SK-N-SH (cell line): Measurements from ENCODE around the gene ABRACL. TPM values are rescaled to one million over a fixed set of nuclear protein-coding genes. Genes with fewer than 3 reads are reported as not detected.

Experiments
- CTCF ChIA-PET: fragments of 300-600, 350-600 bp; formaldehyde crosslinking; extraction: SDS; loops from one replicate; lab custom pipeline; 2021; lab: Yijun Ruan, JAX
- POLR2A ChIA-PET: fragments of 350-600 bp; sonication (Branson Sonifier 250); formaldehyde crosslinking; extraction: SDS; loops from one replicate; lab custom pipeline; 2020; ENCODE audit warnings: antibody characterized with exemption, inconsistent platforms; lab: Yijun Ruan, JAX
- DNase-seq: peaks from one replicate; pipeline ENCODE4 v3.0.0; 2012
- H2AFZ ChIP-seq: fragments of 200-600 bp; sonication (generic); 2 replicates; pipeline ENCODE4 v1.8.1; 2016; ENCODE audit warnings: antibody characterized with exemption, mild to moderate bottlenecking, low read depth
- H3F3A ChIP-seq: fragments of 200-600 bp; sonication (generic); replicated peaks from 2 replicates; pipeline ENCODE3; 2016; ENCODE audit warnings: antibody characterized with exemption, mild to moderate bottlenecking; ENCODE audit not compliant: insufficient read depth
- H3K27ac ChIP-seq, 2 experiments: fragments of 200-500 bp in 1 of 2; fragments of 200-600 bp in 1 of 2; sonication (Bioruptor generic) in 1 of 2; sonication (generic), shearing (Covaris generic) in 1 of 2; 2 replicates each; pipeline versions ENCODE4 v1.5.1 to v1.6.1; 2014 to 2016; ENCODE audit warnings: low read depth in 2 of 2, inconsistent platforms in 1 of 2, low read length in 1 of 2, mild to moderate bottlenecking in 1 of 2, mixed read lengths in 1 of 2
- H3K27me3 ChIP-seq: fragments of 200-600 bp; sonication (generic), shearing (Covaris generic); 2 replicates; pipeline ENCODE4 v1.6.1; 2016; ENCODE audit warnings: mixed run types; ENCODE audit not compliant: insufficient read depth
- H3K36me3 ChIP-seq, 2 experiments: fragments of 200-500 bp in 1 of 2; fragments of 200-600 bp in 1 of 2; sonication (Bioruptor generic) in 1 of 2; sonication (generic) in 1 of 2; replicated peaks in 1 of 2; 2 replicates each; pipeline versions ENCODE3 to v1.5.1; 2014 to 2016; ENCODE audit warnings: low read length in 1 of 2, mild to moderate bottlenecking in 1 of 2; ENCODE audit not compliant: insufficient read depth in 2 of 2, control insufficient read depth in 1 of 2
- H3K4me1 ChIP-seq, 2 experiments: fragments of 200-500 bp in 1 of 2; fragments of 200-600 bp in 1 of 2; sonication (Bioruptor generic) in 1 of 2; sonication (generic), shearing (Covaris generic) in 1 of 2; 2 replicates each; pipeline versions ENCODE4 v1.5.1 to v1.6.1; 2014 to 2016; ENCODE audit warnings: low read depth in 1 of 2, low read length in 1 of 2, mixed run types in 1 of 2; ENCODE audit not compliant: insufficient read depth in 2 of 2, control insufficient read depth in 1 of 2
- H3K4me2 ChIP-seq: fragments of 200-600 bp; sonication (generic), shearing (Covaris generic); 2 replicates; pipeline ENCODE4 v1.6.1; 2017; ENCODE audit warnings: mixed run types
- H3K4me3 ChIP-seq, 2 experiments: fragments of 200-500 bp in 1 of 2; fragments of 200-600 bp in 1 of 2; sonication (Bioruptor generic) in 1 of 2; sonication (generic), shearing (Covaris generic) in 1 of 2; 2 replicates each; pipeline versions ENCODE4 v1.5.1 to v1.8.1; 2014 to 2016; ENCODE audit warnings: low read depth in 2 of 2, inconsistent platforms in 1 of 2, low read length in 1 of 2, mild to moderate bottlenecking in 1 of 2, mixed read lengths in 1 of 2, moderate library complexity in 1 of 2
- H3K79me2 ChIP-seq: fragments of 200-600 bp; sonication (generic); 2 replicates; pipeline ENCODE4 v1.8.1; 2017; ENCODE audit warnings: mild to moderate bottlenecking; ENCODE audit not compliant: insufficient read depth
- H3K9ac ChIP-seq: fragments of 200-600 bp; sonication (generic); 2 replicates; pipeline ENCODE4 v1.6.1; 2017; ENCODE audit warnings: mixed run types
- H3K9me2 ChIP-seq: fragments of 200-600 bp; sonication (generic); 2 replicates; pipeline ENCODE4 v1.6.1; 2017; ENCODE audit warnings: mixed run types
- H3K9me3 ChIP-seq: fragments of 200-600 bp; sonication (generic); 2 replicates; pipeline ENCODE4 v1.6.1; 2017; ENCODE audit warnings: mixed run types, mild to moderate bottlenecking, moderate library complexity
- H4K20me1 ChIP-seq: fragments of 200-600 bp; sonication (generic); 2 replicates; pipeline ENCODE4 v1.6.1; 2017; ENCODE audit warnings: mild to moderate bottlenecking, mixed run types; ENCODE audit not compliant: insufficient read depth
- CHD2 ChIP-seq: fragments of 150-350 bp; IDR thresholded peaks from 2 replicates; pipeline ENCODE4 v1.6.1; 2018; ENCODE audit warnings: low read length; ENCODE audit not compliant: partially characterized antibody
- CTCF ChIP-seq: fragments of 200-600 bp; sonication (generic); IDR thresholded peaks from 2 replicates; pipeline ENCODE4 v1.6.1; 2017; ENCODE audit warnings: antibody characterized with exemption, mild to moderate bottlenecking, moderate library complexity
- EP300 ChIP-seq, 2 experiments: IDR thresholded peaks; 2 replicates each; pipeline versions ENCODE4 v1.4.0 to v1.6.1; 2012; ENCODE audit warnings: borderline replicate concordance in 1 of 2, low read depth in 1 of 2, low read length in 1 of 2
- EZH2phosphoT487 ChIP-seq: fragments of 200-600 bp; sonication (generic); IDR thresholded peaks from 2 replicates; pipeline ENCODE4 v1.6.1; 2017; ENCODE audit warnings: low read depth, mixed run types, mild to moderate bottlenecking, antibody characterized with exemption, moderate library complexity, borderline replicate concordance
- FOSL2 ChIP-seq: IDR thresholded peaks from 2 replicates; pipeline ENCODE4 v1.4.0; 2012; ENCODE audit warnings: low read depth, mild to moderate bottlenecking, moderate library complexity, borderline replicate concordance
- FOXJ3 ChIP-seq: sonication (generic); formaldehyde crosslinking; IDR thresholded peaks from 2 replicates; pipeline ENCODE4 v1.5.1; 2020; ENCODE audit warnings: mild to moderate bottlenecking, missing genetic modification reagents
- FOXM1 ChIP-seq: IDR thresholded peaks from 2 replicates; pipeline ENCODE4 v1.4.0; 2012; ENCODE audit warnings: low read depth, mild to moderate bottlenecking
- IRF3 ChIP-seq: fragments of 150-350 bp; IDR thresholded peaks from 2 replicates; pipeline ENCODE4 v1.6.1; 2016; ENCODE audit warnings: mild to moderate bottlenecking, low read depth, low read length
- JUND ChIP-seq: IDR thresholded peaks from 2 replicates; pipeline ENCODE4 v1.4.0; 2012
- MAX ChIP-seq: IDR thresholded peaks from 2 replicates; pipeline ENCODE4 v1.4.0; 2012; ENCODE audit warnings: low read depth
- MEF2A ChIP-seq: IDR thresholded peaks from 2 replicates; pipeline ENCODE4 v1.4.0; 2012; ENCODE audit warnings: low read depth, borderline replicate concordance
- MXI1 ChIP-seq: IDR thresholded peaks from 2 replicates; pipeline ENCODE4 v1.6.1; 2012; ENCODE audit warnings: mild to moderate bottlenecking, low read depth, low read length, improper control_type of control experiment
- POLR2AphosphoS5 ChIP-seq: IDR thresholded peaks from 2 replicates; pipeline ENCODE4 v1.6.1; 2012; ENCODE audit warnings: low read depth, low read length
- RAD21 ChIP-seq: IDR thresholded peaks from 2 replicates; pipeline ENCODE4 v1.6.1; 2012; ENCODE audit warnings: mild to moderate bottlenecking, low read length
- RXRA ChIP-seq: IDR thresholded peaks from 2 replicates; pipeline ENCODE4 v1.4.0; 2012; ENCODE audit warnings: low read depth, mild to moderate bottlenecking, borderline replicate concordance
- SMC3 ChIP-seq: IDR thresholded peaks from 2 replicates; pipeline ENCODE4 v1.6.1; 2012; ENCODE audit warnings: low read depth, low read length, improper control_type of control experiment
- TAF1 ChIP-seq: IDR thresholded peaks from 2 replicates; pipeline ENCODE4 v1.6.1; 2012; ENCODE audit warnings: low read depth, mild to moderate bottlenecking, low read length, moderate library complexity, borderline replicate concordance
- USF2 ChIP-seq: fragments of 150-350 bp; IDR thresholded peaks from 2 replicates; pipeline ENCODE4 v1.6.1; 2017; ENCODE audit warnings: antibody characterized with exemption, low read length, low read depth, borderline replicate concordance
- WGBS: methylation state at CpG from one replicate; pipeline ENCODE4 v1.1.6; 2017; ENCODE audit warnings: low lambda C conversion rate; 5-methylcytosine and 5-hydroxymethylcytosine counted together
- polyA plus RNA-seq, 3 experiments: library from polyadenylated mRNA; depleted of rRNA; stranded (reverse); fragments of >200 nt; gene quantifications; 2 replicates each; pipeline ENCODE4 v1.2.3, GENCODE V29; 2012
- TF ChIP-seq, protein P1 (sequence below): IDR thresholded peaks from 2 replicates; pipeline ENCODE4; 2012
- TF ChIP-seq, protein P2 (sequence below): IDR thresholded peaks from 2 replicates; pipeline ENCODE4 v1.6.1; 2012; ENCODE audit warnings: mild to moderate bottlenecking, low read depth, low read length, moderate library complexity

Gene ABRACL
- polyA plus RNA-seq, 1 of the 3 experiments (the other 2 are of a cell fraction), result 22.9 TPM

- Histone ChIP-seq H2AFZ (no peak overlapping the region), H3K4me1 (no peaks in the 10 kb centered on the region), H3K27ac (no peak overlapping the region), H3F3A (no peaks in the 10 kb centered on the region), H3K9me2 (no peaks in the 10 kb centered on the region), H3K9me3 (no peaks in the 10 kb centered on the region), H3K79me2 (no peaks in the 10 kb centered on the region), H3K36me3 (no peaks in the 10 kb centered on the region), H3K4me3 (no peak overlapping the region), H3K4me2 (no peak overlapping the region), H3K9ac (no peak overlapping the region), H4K20me1 (no peaks in the 10 kb centered on the region), H3K27me3 (no peaks in the 10 kb centered on the region)
- CTCF ChIA-PET, result interaction anchor here (1.9 kb wide), 1 partner anchor 12 kb away, joined by 8 read pairs; the partner anchor contains the start of gene REPS1
- POLR2A ChIA-PET, result no interaction called here
- TF ChIP-seq, protein P1, sequence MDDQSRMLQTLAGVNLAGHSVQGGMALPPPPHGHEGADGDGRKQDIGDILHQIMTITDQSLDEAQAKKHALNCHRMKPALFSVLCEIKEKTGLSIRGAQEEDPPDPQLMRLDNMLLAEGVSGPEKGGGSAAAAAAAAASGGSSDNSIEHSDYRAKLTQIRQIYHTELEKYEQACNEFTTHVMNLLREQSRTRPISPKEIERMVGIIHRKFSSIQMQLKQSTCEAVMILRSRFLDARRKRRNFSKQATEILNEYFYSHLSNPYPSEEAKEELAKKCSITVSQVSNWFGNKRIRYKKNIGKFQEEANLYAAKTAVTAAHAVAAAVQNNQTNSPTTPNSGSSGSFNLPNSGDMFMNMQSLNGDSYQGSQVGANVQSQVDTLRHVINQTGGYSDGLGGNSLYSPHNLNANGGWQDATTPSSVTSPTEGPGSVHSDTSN, result no peak
- TF ChIP-seq FOXJ3 (CRISPR knock-in tag) (no peak), EZH2phosphoT487 (no peak), USF2 (no peak), EP300 (IDR thresholded peaks at IDR 0.05; ENCODE audit: borderline replicate concordance in 1 of 2, low read depth in 1 of 2, low read length in 1 of 2) (no peak), MXI1 (no peak), FOXM1 (no peak), MAX (no peak), TAF1 (no peak), RAD21 (no peak), RXRA (no peak), CTCF (no peak), CHD2 (no peak), FOSL2 (no peak), JUND (no peak), SMC3 (no peak), MEF2A (no peak), POLR2AphosphoS5 (no peak), IRF3 (no peak)
- TF ChIP-seq, protein P2, sequence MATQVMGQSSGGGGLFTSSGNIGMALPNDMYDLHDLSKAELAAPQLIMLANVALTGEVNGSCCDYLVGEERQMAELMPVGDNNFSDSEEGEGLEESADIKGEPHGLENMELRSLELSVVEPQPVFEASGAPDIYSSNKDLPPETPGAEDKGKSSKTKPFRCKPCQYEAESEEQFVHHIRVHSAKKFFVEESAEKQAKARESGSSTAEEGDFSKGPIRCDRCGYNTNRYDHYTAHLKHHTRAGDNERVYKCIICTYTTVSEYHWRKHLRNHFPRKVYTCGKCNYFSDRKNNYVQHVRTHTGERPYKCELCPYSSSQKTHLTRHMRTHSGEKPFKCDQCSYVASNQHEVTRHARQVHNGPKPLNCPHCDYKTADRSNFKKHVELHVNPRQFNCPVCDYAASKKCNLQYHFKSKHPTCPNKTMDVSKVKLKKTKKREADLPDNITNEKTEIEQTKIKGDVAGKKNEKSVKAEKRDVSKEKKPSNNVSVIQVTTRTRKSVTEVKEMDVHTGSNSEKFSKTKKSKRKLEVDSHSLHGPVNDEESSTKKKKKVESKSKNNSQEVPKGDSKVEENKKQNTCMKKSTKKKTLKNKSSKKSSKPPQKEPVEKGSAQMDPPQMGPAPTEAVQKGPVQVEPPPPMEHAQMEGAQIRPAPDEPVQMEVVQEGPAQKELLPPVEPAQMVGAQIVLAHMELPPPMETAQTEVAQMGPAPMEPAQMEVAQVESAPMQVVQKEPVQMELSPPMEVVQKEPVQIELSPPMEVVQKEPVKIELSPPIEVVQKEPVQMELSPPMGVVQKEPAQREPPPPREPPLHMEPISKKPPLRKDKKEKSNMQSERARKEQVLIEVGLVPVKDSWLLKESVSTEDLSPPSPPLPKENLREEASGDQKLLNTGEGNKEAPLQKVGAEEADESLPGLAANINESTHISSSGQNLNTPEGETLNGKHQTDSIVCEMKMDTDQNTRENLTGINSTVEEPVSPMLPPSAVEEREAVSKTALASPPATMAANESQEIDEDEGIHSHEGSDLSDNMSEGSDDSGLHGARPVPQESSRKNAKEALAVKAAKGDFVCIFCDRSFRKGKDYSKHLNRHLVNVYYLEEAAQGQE, result no peak
- DNase-seq, result no peak
- WGBS, result 63% methylated on average over 2 of the region's 4 CpGs
Observed at GRCh38 chr6:138999949-139000725, 28.4 kb upstream of the ABRACL start.
